HG03354 (cell line): ENCODE results near the gene LCLAT1.
"Not testable (repeated sequence)": the region's sequence is repeated elsewhere in the genome, so short reads cannot be mapped to it uniquely, and the experiment has no call there.

Experiments used
- ATAC-seq: cut with Tn5 transposase; IDR thresholded peaks from one replicate; pipeline ENCODE4 v1.9.1; 2021; ENCODE audit warnings: mild to moderate bottlenecking; ENCODE audit not compliant: unreplicated experiment, poor library complexity, severe bottlenecking

Gene LCLAT1

GRCh38 chr2:30565851-30566358 is 118.9 kb downstream of the LCLAT1 start:
- no peak for ATAC-seq

GRCh38 chr2:30566631-30567030 is 119.6 kb downstream of the LCLAT1 start:
- ATAC-seq, result no peak

GRCh38 chr2:30567317-30567716 is 120.3 kb downstream of the LCLAT1 start:
- ATAC-seq, result no peak

- ATAC-seq, result no peak
Measured at GRCh38 chr2:30569946-30570345, 122.9 kb downstream of the LCLAT1 start.

GRCh38 chr2:30577151-30577550 is 130.1 kb downstream of the LCLAT1 start:
- no peak for ATAC-seq

- no peak for ATAC-seq
Measured at GRCh38 chr2:30580391-30580790, 133.3 kb downstream of the LCLAT1 start.

- no peak for ATAC-seq
Measured at GRCh38 chr2:30582521-30582920, 135.5 kb downstream of the LCLAT1 start.

GRCh38 chr2:30583204-30583749 is 136.2 kb downstream of the LCLAT1 start:
- ATAC-seq, result no peak

GRCh38 chr2:30584116-30584515 is 137.1 kb downstream of the LCLAT1 start:
- ATAC-seq, result peak; percentile 67

GRCh38 chr2:30588994-30589393 is 141.9 kb downstream of the LCLAT1 start:
- no peak for ATAC-seq

GRCh38 chr2:30590407-30590806 is 143.4 kb downstream of the LCLAT1 start:
- no peak for ATAC-seq

GRCh38 chr2:30591186-30591585 is 144.1 kb downstream of the LCLAT1 start:
- ATAC-seq, result no peak

GRCh38 chr2:30601375-30601774 is 154.3 kb downstream of the LCLAT1 start:
- no peak for ATAC-seq

- ATAC-seq, result no peak
Measured at GRCh38 chr2:30605197-30605596, 158.2 kb downstream of the LCLAT1 start.

GRCh38 chr2:30608643-30609042 is 161.6 kb downstream of the LCLAT1 start:
- ATAC-seq, result no peak

GRCh38 chr2:30611583-30611982 is 164.5 kb downstream of the LCLAT1 start:
- no peak for ATAC-seq

GRCh38 chr2:30612371-30612770 is 165.3 kb downstream of the LCLAT1 start:
- ATAC-seq, result no peak

GRCh38 chr2:30613001-30613400 is 166.0 kb downstream of the LCLAT1 start:
- ATAC-seq, result no peak

- ATAC-seq, result not testable (repeated sequence)
Measured at GRCh38 chr2:30614227-30614626, 167.2 kb downstream of the LCLAT1 start.

GRCh38 chr2:30615926-30616325 is 168.9 kb downstream of the LCLAT1 start:
- no peak for ATAC-seq

GRCh38 chr2:30620102-30620501 is 173.1 kb downstream of the LCLAT1 start:
- no peak for ATAC-seq

- no peak for ATAC-seq
Measured at GRCh38 chr2:30621836-30622235, 174.8 kb downstream of the LCLAT1 start.
